Stimulated activated naive B cell treated with anti-CD40 and anti-IgM and Interleukin-4, amounts not matched to agents 10 μg/mL and 1 μg/mL and 100 μg/mL, for 72 hours (primary cell): ENCODE measurements around the gene CNTNAP3B.
"Not testable (repeated sequence)": the region's sequence is repeated elsewhere in the genome, so short reads cannot be mapped to it uniquely, and the experiment has no call there.

Experiments used
- ATAC-seq, 2 donors: fragments of 150-1000 bp; cut with Tn5 transposase; replicated peaks; 2 replicates each; pipeline ENCODE4 v1.10.0; 2021; ENCODE audit warnings: moderate library complexity in 1 of 2
- DNase-seq: peaks from one replicate; pipeline ENCODE4 v3.0.0; 2021
- H3K27ac Mint-ChIP-seq: one replicate; pipeline ENCODE4 v1.8.0; 2022; ENCODE audit warnings: mild to moderate bottlenecking, mixed read lengths
- H3K27me3 Mint-ChIP-seq, 2 donors: one replicate each; pipeline ENCODE4 v1.8.0; 2022; ENCODE audit warnings: mixed read lengths in 2 of 2
- H3K36me3 Mint-ChIP-seq, 2 donors: one replicate each; pipeline ENCODE4 v1.8.0; 2022; ENCODE audit warnings: mixed read lengths in 2 of 2, mild to moderate bottlenecking in 1 of 2
- H3K4me1 Mint-ChIP-seq, 2 donors: one replicate each; pipeline ENCODE4 v1.8.0; 2022; ENCODE audit warnings: mixed read lengths in 2 of 2, mild to moderate bottlenecking in 1 of 2
- H3K4me3 Mint-ChIP-seq, 2 donors: one replicate each; pipeline ENCODE4 v1.8.0; 2022; ENCODE audit warnings: mild to moderate bottlenecking in 2 of 2, mixed read lengths in 2 of 2, moderate library complexity in 1 of 2
- H3K9me3 Mint-ChIP-seq, 2 donors: one replicate each; pipeline ENCODE4 v1.8.0; 2022; ENCODE audit warnings: mixed read lengths in 2 of 2, mild to moderate bottlenecking in 1 of 2

The CNTNAP3B gene

GRCh38 chr9:41902762-41903161 lies 226.5 kb downstream of the CNTNAP3B start:
- H3K4me1 Mint-ChIP-seq, H3K27ac Mint-ChIP-seq, ATAC-seq, H3K4me3 Mint-ChIP-seq, H3K9me3 Mint-ChIP-seq, DNase-seq, H3K27me3 Mint-ChIP-seq, H3K36me3 Mint-ChIP-seq: not testable (repeated sequence)

GRCh38 chr9:41898720-41899343 lies 230.4 kb downstream of the CNTNAP3B start:
- not testable (repeated sequence) for H3K4me1 Mint-ChIP-seq, H3K36me3 Mint-ChIP-seq, H3K4me3 Mint-ChIP-seq, H3K9me3 Mint-ChIP-seq, ATAC-seq, H3K27ac Mint-ChIP-seq, H3K27me3 Mint-ChIP-seq, DNase-seq

GRCh38 chr9:41874557-41874956 lies 254.7 kb downstream of the CNTNAP3B start:
- not testable (repeated sequence) for H3K27me3 Mint-ChIP-seq, H3K4me3 Mint-ChIP-seq, ATAC-seq, H3K27ac Mint-ChIP-seq, H3K9me3 Mint-ChIP-seq, DNase-seq, H3K36me3 Mint-ChIP-seq, H3K4me1 Mint-ChIP-seq

GRCh38 chr9:41855422-41855821 lies 273.8 kb downstream of the CNTNAP3B start:
- not testable (repeated sequence) for H3K4me1 Mint-ChIP-seq, H3K27me3 Mint-ChIP-seq, DNase-seq, H3K27ac Mint-ChIP-seq, H3K4me3 Mint-ChIP-seq, H3K36me3 Mint-ChIP-seq, ATAC-seq, H3K9me3 Mint-ChIP-seq

GRCh38 chr9:41851848-41852740 lies 277.1 kb downstream of the CNTNAP3B start:
- H3K36me3 Mint-ChIP-seq, DNase-seq, H3K4me3 Mint-ChIP-seq, ATAC-seq, H3K27me3 Mint-ChIP-seq, H3K27ac Mint-ChIP-seq, H3K9me3 Mint-ChIP-seq, H3K4me1 Mint-ChIP-seq: not testable (repeated sequence)

- not testable (repeated sequence) for H3K4me1 Mint-ChIP-seq, H3K9me3 Mint-ChIP-seq, H3K27ac Mint-ChIP-seq, H3K4me3 Mint-ChIP-seq, DNase-seq, H3K27me3 Mint-ChIP-seq, H3K36me3 Mint-ChIP-seq, ATAC-seq
Measured at GRCh38 chr9:41847829-41848228, 281.4 kb downstream of the CNTNAP3B start.
